ENCODE data around the gene OARD1.

DNA sequence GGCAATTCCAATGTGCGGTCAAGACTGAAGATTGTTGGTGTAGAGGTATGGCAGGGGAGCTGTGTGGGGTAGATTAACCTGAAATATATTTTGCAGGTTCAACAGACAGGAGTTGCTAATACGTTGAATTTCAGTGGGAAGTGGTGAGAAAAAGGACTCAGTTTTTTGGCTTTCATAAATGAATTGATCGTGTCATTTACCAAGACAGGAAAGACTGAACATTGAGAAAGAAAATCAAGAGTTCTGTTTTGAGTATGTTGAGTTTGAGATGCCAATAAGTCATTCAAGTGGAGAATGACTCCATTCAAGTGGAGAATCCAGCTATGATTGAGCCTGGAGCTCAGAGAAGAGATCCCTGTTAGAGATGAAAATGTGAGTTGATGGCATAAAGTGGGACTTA lies 31.7 kb upstream of the OARD1 start:
- no peak for TF ChIP-seq POLR2A (IDR thresholded peaks at IDR 0.05)
- TF ChIP-seq, protein P1, sequence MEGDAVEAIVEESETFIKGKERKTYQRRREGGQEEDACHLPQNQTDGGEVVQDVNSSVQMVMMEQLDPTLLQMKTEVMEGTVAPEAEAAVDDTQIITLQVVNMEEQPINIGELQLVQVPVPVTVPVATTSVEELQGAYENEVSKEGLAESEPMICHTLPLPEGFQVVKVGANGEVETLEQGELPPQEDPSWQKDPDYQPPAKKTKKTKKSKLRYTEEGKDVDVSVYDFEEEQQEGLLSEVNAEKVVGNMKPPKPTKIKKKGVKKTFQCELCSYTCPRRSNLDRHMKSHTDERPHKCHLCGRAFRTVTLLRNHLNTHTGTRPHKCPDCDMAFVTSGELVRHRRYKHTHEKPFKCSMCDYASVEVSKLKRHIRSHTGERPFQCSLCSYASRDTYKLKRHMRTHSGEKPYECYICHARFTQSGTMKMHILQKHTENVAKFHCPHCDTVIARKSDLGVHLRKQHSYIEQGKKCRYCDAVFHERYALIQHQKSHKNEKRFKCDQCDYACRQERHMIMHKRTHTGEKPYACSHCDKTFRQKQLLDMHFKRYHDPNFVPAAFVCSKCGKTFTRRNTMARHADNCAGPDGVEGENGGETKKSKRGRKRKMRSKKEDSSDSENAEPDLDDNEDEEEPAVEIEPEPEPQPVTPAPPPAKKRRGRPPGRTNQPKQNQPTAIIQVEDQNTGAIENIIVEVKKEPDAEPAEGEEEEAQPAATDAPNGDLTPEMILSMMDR (IDR thresholded peaks at IDR 0.05) = no peak

Measured in heart left ventricle (tissue), 13 donors.